ENCODE results near the gene PITPNC1.
"Not testable (repeated sequence)": the region's sequence is repeated elsewhere in the genome, so short reads cannot be mapped to it uniquely, and the experiment has no call there.

The PITPNC1 gene

GRCh38 chr17:67477687-67478086 is 100.6 kb downstream of the PITPNC1 start:
- Mint-ChIP-seq H3K4me3 (no peak overlapping the region), H3K9me3 (no peaks in the 10 kb centered on the region), H3K4me1 (peaks cover 7% of the 10 kb centered on the region), H3K27me3 (no peaks in the 10 kb centered on the region), H3K27ac (no peak overlapping the region), H3K36me3 (no peaks in the 10 kb centered on the region)
- DNase-seq (ENCODE audit: low spot score in 2 of 2) (no peak), ATAC-seq (ENCODE audit: low read depth) (no peak)

DNA sequence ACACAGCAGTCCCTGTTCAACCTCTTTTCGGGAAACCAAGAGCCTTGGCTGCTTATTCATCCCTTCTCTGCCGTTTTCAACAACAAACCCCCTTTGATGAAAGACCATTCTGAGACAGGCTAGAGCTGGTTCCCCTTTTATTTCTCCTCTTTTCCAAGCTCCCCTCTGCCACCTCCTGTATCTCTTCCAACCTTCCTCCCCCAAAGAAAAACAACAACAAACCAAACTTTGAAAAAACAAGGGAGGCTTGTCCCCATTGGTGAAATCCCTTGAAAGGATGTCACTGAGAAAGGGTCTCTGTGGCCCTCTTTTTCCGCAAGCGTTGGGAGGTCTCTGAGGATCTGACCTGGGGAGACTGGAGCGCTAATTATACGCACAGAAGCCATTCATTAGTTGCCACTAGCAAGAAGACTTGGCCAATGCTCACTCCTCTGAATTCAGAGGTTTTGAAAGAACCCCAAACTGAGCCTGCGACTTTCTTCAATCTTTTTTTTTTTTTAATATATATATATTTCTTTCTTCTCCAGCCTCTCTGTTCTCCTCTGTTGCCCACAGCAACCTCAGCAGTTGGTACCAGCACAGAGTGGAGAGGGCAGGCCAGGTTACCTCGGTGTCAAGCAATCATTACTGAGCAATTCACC is 101.4 kb downstream of the PITPNC1 start:
- H3K4me1 Mint-ChIP-seq = peaks cover 7% of the 10 kb centered on the region
- no peak for ATAC-seq (ENCODE audit: low read depth)
- no peak overlapping the region for H3K27ac Mint-ChIP-seq
- H3K9me3 Mint-ChIP-seq = no peaks in the 10 kb centered on the region
- no peak overlapping the region for H3K4me3 Mint-ChIP-seq
- no peak for DNase-seq (ENCODE audit: low spot score in 2 of 2)
- H3K36me3 Mint-ChIP-seq = no peaks in the 10 kb centered on the region
- no peaks in the 10 kb centered on the region for H3K27me3 Mint-ChIP-seq

GRCh38 chr17:67479148-67479547 is 102.1 kb downstream of the PITPNC1 start:
- Mint-ChIP-seq H3K4me3 (no peak overlapping the region), H3K36me3 (no peaks in the 10 kb centered on the region), H3K27me3 (no peaks in the 10 kb centered on the region), H3K4me1 (peaks cover 7% of the 10 kb centered on the region), H3K9me3 (no peaks in the 10 kb centered on the region), H3K27ac (no peak overlapping the region)
- no peak for ATAC-seq (ENCODE audit: low read depth)
- DNase-seq (ENCODE audit: low spot score in 2 of 2) = no peak

GRCh38 chr17:67480959-67481358 is 103.9 kb downstream of the PITPNC1 start:
- not testable (repeated sequence) for H3K36me3 Mint-ChIP-seq; H3K9me3 Mint-ChIP-seq; H3K27me3 Mint-ChIP-seq; H3K4me3 Mint-ChIP-seq; H3K4me1 Mint-ChIP-seq; ATAC-seq (ENCODE audit: low read depth); H3K27ac Mint-ChIP-seq; DNase-seq (ENCODE audit: low spot score in 2 of 2)

DNA sequence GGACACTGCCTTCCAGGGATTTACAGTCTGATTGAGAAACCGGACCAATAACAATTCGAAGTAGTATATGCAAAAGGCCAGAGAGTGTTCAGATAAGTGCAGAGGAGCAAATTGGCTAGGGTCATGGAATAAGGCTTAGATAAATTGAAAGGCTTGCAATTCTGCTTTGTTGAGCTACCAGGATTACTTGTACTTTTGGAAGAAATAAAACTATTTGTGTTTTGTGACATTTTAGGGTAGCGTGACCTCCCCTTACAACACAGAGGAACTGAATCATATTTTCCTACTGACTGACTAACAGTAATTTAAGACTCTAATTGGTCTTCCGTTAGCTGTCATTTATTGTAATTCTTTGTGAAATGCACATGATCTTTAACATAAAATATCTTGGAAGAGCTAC is 104.7 kb downstream of the PITPNC1 start:
- H3K9me3 Mint-ChIP-seq = no peaks in the 10 kb centered on the region
- DNase-seq (ENCODE audit: low spot score in 2 of 2) = no peak
- H3K4me3 Mint-ChIP-seq = no peak overlapping the region
- H3K36me3 Mint-ChIP-seq = no peaks in the 10 kb centered on the region
- no peak for ATAC-seq (ENCODE audit: low read depth)
- H3K4me1 Mint-ChIP-seq = peaks cover 9% of the 10 kb centered on the region
- no peaks in the 10 kb centered on the region for H3K27me3 Mint-ChIP-seq
- no peak overlapping the region for H3K27ac Mint-ChIP-seq

- Mint-ChIP-seq H3K27me3 (no peaks in the 10 kb centered on the region), H3K4me1 (peaks cover 12% of the 10 kb centered on the region), H3K4me3 (no peak overlapping the region), H3K36me3 (no peaks in the 10 kb centered on the region), H3K9me3 (no peaks in the 10 kb centered on the region), H3K27ac (no peak overlapping the region)
- DNase-seq (ENCODE audit: low spot score in 2 of 2) (no peak), ATAC-seq (ENCODE audit: low read depth) (no peak)
Measured at GRCh38 chr17:67482764-67483163, 105.7 kb downstream of the PITPNC1 start.

- peaks cover 12% of the 10 kb centered on the region for H3K4me1 Mint-ChIP-seq
- no peaks in the 10 kb centered on the region for H3K27me3 Mint-ChIP-seq
- peaks cover 2% of the 10 kb centered on the region for H3K36me3 Mint-ChIP-seq
- DNase-seq (ENCODE audit: low spot score in 2 of 2) (no peak), ATAC-seq (ENCODE audit: low read depth) (no peak)
- H3K4me3 Mint-ChIP-seq = no peak overlapping the region
- H3K27ac Mint-ChIP-seq = no peak overlapping the region
- no peaks in the 10 kb centered on the region for H3K9me3 Mint-ChIP-seq
Measured at GRCh38 chr17:67484261-67484660, 107.2 kb downstream of the PITPNC1 start.

GRCh38 chr17:67485666-67486065 is 108.6 kb downstream of the PITPNC1 start:
- ATAC-seq (ENCODE audit: low read depth) (no peak), DNase-seq (ENCODE audit: low spot score in 2 of 2) (no peak)
- Mint-ChIP-seq H3K4me1 (peaks cover 12% of the 10 kb centered on the region), H3K4me3 (no peak overlapping the region), H3K27me3 (no peaks in the 10 kb centered on the region), H3K36me3 (peaks cover 5% of the 10 kb centered on the region), H3K9me3 (no peaks in the 10 kb centered on the region), H3K27ac (no peak overlapping the region)

DNA sequence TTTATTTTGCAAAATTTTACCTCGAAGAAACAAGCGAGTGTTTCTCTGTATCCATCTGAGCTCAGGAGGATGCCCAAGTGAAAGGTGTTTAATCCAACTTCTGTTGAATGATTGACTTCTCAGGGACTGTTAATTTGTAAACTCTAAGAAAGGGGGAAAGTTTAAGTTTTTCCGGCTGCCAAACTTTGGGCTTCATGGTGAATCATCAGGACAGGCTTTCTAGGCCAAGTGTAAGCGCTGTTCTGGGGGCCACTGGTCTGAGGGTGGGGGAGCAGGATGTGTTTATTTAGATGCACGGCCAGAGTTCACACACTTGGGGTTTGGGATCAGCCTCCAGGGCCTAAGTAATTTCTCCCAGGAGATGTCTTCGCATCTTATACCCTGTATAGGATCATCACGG is 110.4 kb downstream of the PITPNC1 start:
- H3K4me3 Mint-ChIP-seq = no peak overlapping the region
- H3K9me3 Mint-ChIP-seq = no peaks in the 10 kb centered on the region
- ATAC-seq (ENCODE audit: low read depth) (no peak), DNase-seq (ENCODE audit: low spot score in 2 of 2) (no peak)
- H3K36me3 Mint-ChIP-seq = peaks cover 5% of the 10 kb centered on the region
- H3K27ac Mint-ChIP-seq = peak overlapping the region; percentile 62
- no peaks in the 10 kb centered on the region for H3K27me3 Mint-ChIP-seq
- H3K4me1 Mint-ChIP-seq = peaks cover 11% of the 10 kb centered on the region

- Mint-ChIP-seq H3K27ac (no peak overlapping the region), H3K27me3 (no peaks in the 10 kb centered on the region), H3K4me3 (no peak overlapping the region), H3K4me1 (peaks cover 13% of the 10 kb centered on the region), H3K36me3 (peaks cover 5% of the 10 kb centered on the region), H3K9me3 (no peaks in the 10 kb centered on the region)
- no peak for DNase-seq (ENCODE audit: low spot score in 2 of 2)
- ATAC-seq (ENCODE audit: low read depth) = no peak
Measured at GRCh38 chr17:67488161-67488560, 111.1 kb downstream of the PITPNC1 start.

DNA sequence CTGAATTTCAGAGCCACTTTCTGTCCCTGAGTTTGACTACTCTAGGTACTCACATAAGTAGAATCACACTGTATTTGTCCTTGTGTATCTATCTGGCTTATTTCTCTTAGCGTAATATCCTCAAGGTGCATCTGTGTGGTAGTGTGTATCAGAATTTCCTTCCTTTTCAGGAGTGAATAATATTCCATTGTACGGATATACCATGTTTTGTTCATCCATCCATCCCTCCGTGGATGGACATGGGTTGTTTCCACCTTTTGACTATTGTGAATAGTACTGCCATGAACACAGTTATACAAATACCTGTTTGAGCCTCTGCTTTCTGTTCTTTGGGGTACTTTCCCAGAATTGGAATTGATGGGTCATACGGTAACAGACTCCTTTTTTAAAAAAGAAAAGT is 111.7 kb downstream of the PITPNC1 start:
- Mint-ChIP-seq H3K36me3 (peaks cover 5% of the 10 kb centered on the region), H3K27ac (no peak overlapping the region), H3K27me3 (no peaks in the 10 kb centered on the region), H3K4me3 (no peak overlapping the region), H3K9me3 (no peaks in the 10 kb centered on the region), H3K4me1 (peaks cover 13% of the 10 kb centered on the region)
- no peak for ATAC-seq (ENCODE audit: low read depth)
- DNase-seq (ENCODE audit: low spot score in 2 of 2) = no peak

GRCh38 chr17:67489273-67489672 is 112.2 kb downstream of the PITPNC1 start:
- Mint-ChIP-seq H3K9me3 (no peaks in the 10 kb centered on the region), H3K36me3 (peaks cover 5% of the 10 kb centered on the region), H3K27me3 (no peaks in the 10 kb centered on the region), H3K4me3 (no peak overlapping the region), H3K27ac (no peak overlapping the region), H3K4me1 (peaks cover 16% of the 10 kb centered on the region)
- no peak for ATAC-seq (ENCODE audit: low read depth)
- no peak for DNase-seq (ENCODE audit: low spot score in 2 of 2)

- ATAC-seq (ENCODE audit: low read depth) (no peak), DNase-seq (ENCODE audit: low spot score in 2 of 2) (no peak)
- H3K9me3 Mint-ChIP-seq = no peaks in the 10 kb centered on the region
- H3K4me3 Mint-ChIP-seq = no peak overlapping the region
- peaks cover 16% of the 10 kb centered on the region for H3K4me1 Mint-ChIP-seq
- H3K27me3 Mint-ChIP-seq = no peaks in the 10 kb centered on the region
- H3K36me3 Mint-ChIP-seq = peaks cover 5% of the 10 kb centered on the region
- H3K27ac Mint-ChIP-seq = no peak overlapping the region
Measured at GRCh38 chr17:67490471-67490870, 113.4 kb downstream of the PITPNC1 start.

DNA sequence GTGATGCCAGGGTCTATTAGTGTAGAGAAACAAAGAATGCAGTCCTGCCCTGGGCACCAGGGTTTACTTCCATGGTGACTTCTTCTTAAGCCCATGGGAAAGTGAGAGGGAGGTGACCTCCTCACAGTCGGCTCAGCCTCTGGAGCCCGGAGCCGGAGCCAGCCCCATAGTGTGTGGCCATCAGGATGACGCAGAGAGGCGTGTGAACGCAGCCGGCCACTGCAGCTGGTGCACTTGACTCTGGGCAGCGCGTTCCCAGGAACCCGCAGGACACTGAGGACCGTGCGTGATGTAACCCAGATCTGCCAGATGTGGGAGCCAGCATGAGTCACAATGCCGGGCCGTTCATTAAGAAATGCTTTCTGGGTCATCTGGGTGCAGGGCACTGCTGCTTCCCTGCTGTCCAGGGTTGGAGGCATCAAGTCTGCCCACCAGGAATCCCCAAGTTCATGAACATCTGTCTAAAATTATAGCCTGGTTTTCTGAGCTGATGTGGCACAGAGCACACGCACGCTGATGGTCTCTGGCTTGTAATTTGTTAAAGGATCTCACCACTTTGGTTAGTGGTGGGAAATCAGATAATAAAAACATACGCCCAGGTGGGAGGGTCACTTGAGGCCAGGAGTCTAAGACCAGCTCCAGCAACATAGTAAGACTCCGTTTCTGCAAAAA is 114.1 kb downstream of the PITPNC1 start:
- no peaks in the 10 kb centered on the region for H3K9me3 Mint-ChIP-seq
- no peak for DNase-seq (ENCODE audit: low spot score in 2 of 2)
- H3K4me3 Mint-ChIP-seq = no peak overlapping the region
- no peak overlapping the region for H3K27ac Mint-ChIP-seq
- H3K27me3 Mint-ChIP-seq = no peaks in the 10 kb centered on the region
- ATAC-seq (ENCODE audit: low read depth) = no peak
- peaks cover 5% of the 10 kb centered on the region for H3K36me3 Mint-ChIP-seq
- peaks cover 16% of the 10 kb centered on the region for H3K4me1 Mint-ChIP-seq

DNA sequence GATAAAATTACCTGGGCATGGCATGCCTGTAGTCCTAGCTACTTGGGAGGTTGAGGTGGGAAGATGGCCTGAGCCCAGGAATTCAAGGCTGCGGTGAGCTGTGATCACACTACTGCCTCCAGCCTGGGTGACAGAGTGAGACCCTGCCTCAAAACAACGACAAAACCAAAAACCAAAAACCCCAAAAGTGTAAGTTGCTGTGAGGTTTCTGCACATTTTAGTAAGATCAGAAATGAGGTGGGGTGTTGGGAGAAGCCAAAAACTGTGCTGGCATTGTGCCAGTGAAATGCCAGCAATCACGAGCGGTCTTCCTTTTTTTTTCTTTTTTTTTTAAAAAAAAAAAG is 114.6 kb downstream of the PITPNC1 start:
- Mint-ChIP-seq H3K27me3 (no peaks in the 10 kb centered on the region), H3K27ac (no peak overlapping the region), H3K4me3 (no peak overlapping the region), H3K4me1 (peaks cover 12% of the 10 kb centered on the region), H3K9me3 (no peaks in the 10 kb centered on the region), H3K36me3 (peaks cover 5% of the 10 kb centered on the region)
- ATAC-seq (ENCODE audit: low read depth) (no peak), DNase-seq (ENCODE audit: low spot score in 2 of 2) (no peak)
